Measurements from ENCODE around the gene RTP2.

Gene RTP2

GRCh38 chr3:187667526-187667925 lies 34.8 kb downstream of the RTP2 start:
- TF ChIP-seq CTCF (IDR thresholded peaks at IDR 0.05) = no peak
- Mint-ChIP-seq H3K27ac (no peak overlapping the region), H3K9me3 (no peaks in the 10 kb centered on the region), H3K36me3 (ENCODE audit: low read depth) (no peaks in the 10 kb centered on the region), H3K27me3 (ENCODE audit: low read depth, poor library complexity) (peaks cover 54% of the 10 kb centered on the region), H3K4me3 (no peak overlapping the region), H3K4me1 (peaks cover 21% of the 10 kb centered on the region)
- DNase-seq = no peak

GRCh38 chr3:187665764-187666402 lies 36.5 kb downstream of the RTP2 start:
- DNase-seq = no peak
- peaks cover 14% of the 10 kb centered on the region for H3K4me1 Mint-ChIP-seq
- H3K27me3 Mint-ChIP-seq (ENCODE audit: low read depth, poor library complexity) = peaks cover 41% of the 10 kb centered on the region

GRCh38 chr3:187665010-187665409 lies 37.3 kb downstream of the RTP2 start:
- H3K4me3 Mint-ChIP-seq = no peak overlapping the region
- no peak for TF ChIP-seq CTCF (IDR thresholded peaks at IDR 0.05)
- peaks cover 5% of the 10 kb centered on the region for H3K4me1 Mint-ChIP-seq
- peaks cover 42% of the 10 kb centered on the region for H3K27me3 Mint-ChIP-seq (ENCODE audit: low read depth, poor library complexity)
- no peak for DNase-seq
- no peaks in the 10 kb centered on the region for H3K36me3 Mint-ChIP-seq (ENCODE audit: low read depth)
- H3K9me3 Mint-ChIP-seq = no peaks in the 10 kb centered on the region
- no peak overlapping the region for H3K27ac Mint-ChIP-seq

More at GRCh38 chr3:187665764-187666402, 36.5 kb downstream of the RTP2 start:
- no peaks in the 10 kb centered on the region for H3K9me3 Mint-ChIP-seq
- H3K4me3 Mint-ChIP-seq = no peak overlapping the region
- no peak for TF ChIP-seq CTCF (IDR thresholded peaks at IDR 0.05)
- H3K27ac Mint-ChIP-seq = no peak overlapping the region
- H3K36me3 Mint-ChIP-seq (ENCODE audit: low read depth) = no peaks in the 10 kb centered on the region

GRCh38 chr3:187662848-187663409 lies 39.4 kb downstream of the RTP2 start:
- Mint-ChIP-seq H3K27me3 (ENCODE audit: low read depth, poor library complexity) (peaks cover 25% of the 10 kb centered on the region), H3K36me3 (ENCODE audit: low read depth) (no peaks in the 10 kb centered on the region), H3K4me1 (no peaks in the 10 kb centered on the region), H3K27ac (no peak overlapping the region), H3K9me3 (no peaks in the 10 kb centered on the region), H3K4me3 (no peak overlapping the region)
- DNase-seq = no peak
- no peak for TF ChIP-seq CTCF (IDR thresholded peaks at IDR 0.05)

GRCh38 chr3:187661267-187661666 lies 41.1 kb downstream of the RTP2 start:
- Mint-ChIP-seq H3K27ac (no peak overlapping the region), H3K9me3 (no peaks in the 10 kb centered on the region), H3K27me3 (ENCODE audit: low read depth, poor library complexity) (peaks cover 21% of the 10 kb centered on the region), H3K36me3 (ENCODE audit: low read depth) (no peaks in the 10 kb centered on the region), H3K4me3 (no peak overlapping the region), H3K4me1 (no peaks in the 10 kb centered on the region)
- TF ChIP-seq CTCF (IDR thresholded peaks at IDR 0.05) = no peak
- no peak for DNase-seq

GRCh38 chr3:187651282-187651681 lies 51.1 kb downstream of the RTP2 start:
- H3K36me3 Mint-ChIP-seq (ENCODE audit: low read depth) = no peaks in the 10 kb centered on the region
- TF ChIP-seq CTCF (IDR thresholded peaks at IDR 0.05) = no peak
- peaks cover 6% of the 10 kb centered on the region for H3K9me3 Mint-ChIP-seq
- DNase-seq = no peak
- no peaks in the 10 kb centered on the region for H3K4me1 Mint-ChIP-seq
- H3K27ac Mint-ChIP-seq = no peak overlapping the region
- peaks cover 28% of the 10 kb centered on the region for H3K27me3 Mint-ChIP-seq (ENCODE audit: low read depth, poor library complexity)
- no peak overlapping the region for H3K4me3 Mint-ChIP-seq

Data from nephron progenitor cell (in vitro differentiated cells).